Natural killer cell treated with Interleukin-12 subunit alpha and Interleukin-12 subunit beta and Interleukin-15 and Interleukin-18, amount 100 ng/mL, for 72 hours (primary cell): ENCODE results near the gene YIF1B. TPM values are rescaled to one million over a fixed set of nuclear protein-coding genes. Genes with fewer than 3 reads are reported as not detected.

Experiments used
- ATAC-seq, 2 donors: fragments of 150-1000 bp; cut with Tn5 transposase in 1 of 2; sonication (Bioruptor Pico), chemical (Tn5 transposase) in 1 of 2; 2 replicates each; pipeline ENCODE4 v1.10.0; 2021
- DNase-seq: peaks from one replicate; pipeline ENCODE4 v3.0.0; 2022; ENCODE audit warnings: low spot score
- H3K27ac Mint-ChIP-seq, 2 donors: 1 replicate in 1 of 2; 2 replicates in 1 of 2; pipeline ENCODE4 v1.8.0; 2022; ENCODE audit warnings: mixed read lengths in 2 of 2, mild to moderate bottlenecking in 1 of 2, moderate library complexity in 1 of 2
- H3K27me3 Mint-ChIP-seq, 2 donors: 1 replicate in 1 of 2; 2 replicates in 1 of 2; pipeline ENCODE4 v1.8.0; 2022; ENCODE audit warnings: mixed read lengths in 2 of 2
- H3K36me3 Mint-ChIP-seq: one replicate; pipeline ENCODE4 v1.8.0; 2022; ENCODE audit warnings: mixed read lengths
- H3K4me1 Mint-ChIP-seq, 2 donors: 1 replicate in 1 of 2; 2 replicates in 1 of 2; pipeline ENCODE4 v1.8.0; 2022; ENCODE audit warnings: low read depth in 2 of 2, mixed read lengths in 2 of 2, mild to moderate bottlenecking in 1 of 2
- H3K4me3 Mint-ChIP-seq: one replicate; pipeline ENCODE4 v1.8.0; 2022; ENCODE audit warnings: mixed read lengths
- H3K9me3 Mint-ChIP-seq: 2 replicates; pipeline ENCODE4 v1.8.0; 2022; ENCODE audit warnings: mixed read lengths
- total RNA-seq, 2 donors: library from RNA; stranded (reverse); gene quantifications; one replicate each; pipeline ENCODE4 v1.2.3, GENCODE V29; 2022

Gene YIF1B
- total RNA-seq, 2 donors from 2014 or later = 56.0 to 59.2 TPM

DNA sequence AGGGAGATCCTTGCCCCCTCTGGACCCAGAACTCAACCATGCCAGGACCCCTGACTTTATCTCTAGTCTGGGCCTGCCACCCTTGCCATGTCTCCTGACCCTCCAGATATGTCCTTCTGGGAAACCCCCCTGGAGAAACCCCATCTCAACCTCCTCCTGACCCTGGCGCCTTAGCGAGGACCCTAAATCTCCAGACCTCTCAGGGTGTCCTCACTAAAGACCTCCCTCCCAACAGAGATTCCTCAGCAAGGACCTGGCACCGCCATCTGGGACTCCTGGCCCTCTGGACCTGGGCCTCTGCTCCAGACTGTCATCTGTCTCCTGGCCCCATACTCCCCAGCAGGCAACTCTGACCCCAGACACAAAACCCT, 5.2 kb upstream of the YIF1B start:
- peak overlapping the region; percentile 49 to 55 for H3K27ac Mint-ChIP-seq
- H3K36me3 Mint-ChIP-seq = no peaks in the 10 kb centered on the region
- peaks cover 24 to 35% of the 10 kb centered on the region in 2 donors for H3K4me1 Mint-ChIP-seq
- H3K9me3 Mint-ChIP-seq = no peaks in the 10 kb centered on the region
- ATAC-seq (no peak), DNase-seq (no peak)
- H3K27me3 Mint-ChIP-seq = peaks cover 0 to 2% of the 10 kb centered on the region in 2 donors
- peak overlapping the region; percentile 72 for H3K4me3 Mint-ChIP-seq

GRCh38 chr19:38319421-38320258, 3.9 kb upstream of the YIF1B start, which contains the start of gene KCNK6:
Gene KCNK6 (plus strand): TSS chr19:38319845. CDS start chr19:38319951, 106 bp downstream.
- H3K9me3 Mint-ChIP-seq = no peaks in the 10 kb centered on the region
- peaks cover 0 to 2% of the 10 kb centered on the region in 2 donors for H3K27me3 Mint-ChIP-seq
- H3K4me3 Mint-ChIP-seq = peak within 1 kb of the TSS; percentile 72
- peak within 1 kb of the TSS; percentile 49 to 55 for H3K27ac Mint-ChIP-seq
- DNase-seq = peak; percentile 73
- H3K4me1 Mint-ChIP-seq = peaks cover 27 to 35% of the 10 kb centered on the region in 2 donors
- no peak for ATAC-seq
- no peaks in the 10 kb centered on the region for H3K36me3 Mint-ChIP-seq

- peak overlapping the region; percentile 72 for H3K4me3 Mint-ChIP-seq
- no peak overlapping the region for H3K27ac Mint-ChIP-seq
- no peaks in the 10 kb centered on the region for H3K9me3 Mint-ChIP-seq
- peaks cover 0 to 2% of the 10 kb centered on the region in 2 donors for H3K27me3 Mint-ChIP-seq
- DNase-seq = no peak
- ATAC-seq = no peak
- peaks cover 27 to 35% of the 10 kb centered on the region in 2 donors for H3K4me1 Mint-ChIP-seq
- H3K36me3 Mint-ChIP-seq = no peaks in the 10 kb centered on the region
These were observed 2.9 kb upstream of the YIF1B start for GRCh38 chr19:38318660-38319059.

DNA sequence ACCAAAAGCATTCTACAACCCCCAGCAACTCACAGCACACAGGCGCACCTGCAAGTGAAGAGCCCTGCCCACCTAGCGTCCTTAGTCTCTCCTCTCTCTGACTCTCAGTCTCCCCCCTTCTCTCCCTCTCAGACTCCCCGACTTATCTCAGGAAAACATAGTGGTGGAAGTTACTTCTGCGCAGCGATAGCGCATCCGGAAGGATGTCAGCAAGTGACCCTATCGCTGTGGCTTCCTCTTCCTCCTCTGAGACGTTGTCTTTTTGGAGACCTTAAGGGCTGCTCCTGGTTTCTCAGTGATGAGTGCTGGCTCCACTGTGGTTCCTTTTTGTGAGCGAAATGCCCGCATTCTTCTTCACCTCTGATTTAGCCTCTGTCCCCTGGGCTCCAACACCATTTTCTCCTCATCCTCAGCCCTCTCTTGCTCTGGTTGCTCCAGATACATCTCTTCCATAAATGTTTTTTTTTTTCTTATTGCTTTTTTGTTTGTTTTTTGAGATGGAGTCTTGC, 1.4 kb upstream of the YIF1B start:
- Mint-ChIP-seq H3K4me1 (peaks cover 27 to 34% of the 10 kb centered on the region in 2 donors), H3K27me3 (peaks cover 0 to 2% of the 10 kb centered on the region in 2 donors), H3K36me3 (no peaks in the 10 kb centered on the region), H3K27ac (peak overlapping the region; percentile 89 to 92), H3K4me3 (peak overlapping the region; percentile 96), H3K9me3 (no peaks in the 10 kb centered on the region)
- ATAC-seq (no peak), DNase-seq (no peak)

DNA sequence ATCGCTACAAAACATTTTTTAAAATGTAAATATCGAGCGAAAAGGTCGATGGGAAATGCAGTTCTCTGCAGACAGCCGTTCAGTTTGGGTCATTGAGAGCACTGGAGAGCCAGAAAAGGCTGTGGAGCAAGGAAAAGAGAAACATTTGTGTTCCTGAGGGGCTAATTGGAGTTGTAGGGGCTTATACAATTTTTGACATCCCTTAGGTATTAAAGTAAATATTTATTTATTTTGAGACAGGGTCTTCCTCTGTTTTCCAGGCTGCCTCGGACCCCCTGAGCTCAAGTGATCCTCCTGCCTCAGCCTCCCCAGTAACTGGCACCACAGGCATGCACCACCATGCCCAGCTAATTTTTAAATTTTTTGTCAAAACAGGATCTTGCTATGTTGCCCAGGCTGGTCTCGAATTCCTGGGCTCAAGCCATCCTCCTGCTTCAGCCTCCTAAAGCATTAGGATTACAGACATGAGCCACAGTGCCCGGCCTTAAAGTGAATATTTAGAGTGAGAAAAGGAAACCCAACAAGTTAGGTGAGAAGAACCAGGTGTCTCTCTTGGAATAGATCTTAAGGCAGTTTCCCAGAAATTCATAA, 825 bp upstream of the YIF1B start:
- peaks cover 0 to 2% of the 10 kb centered on the region in 2 donors for H3K27me3 Mint-ChIP-seq
- H3K9me3 Mint-ChIP-seq = no peaks in the 10 kb centered on the region
- ATAC-seq (no peak), DNase-seq (no peak)
- no peaks in the 10 kb centered on the region for H3K36me3 Mint-ChIP-seq
- peak overlapping the region; percentile 89 to 92 for H3K27ac Mint-ChIP-seq
- peak overlapping the region; percentile 96 for H3K4me3 Mint-ChIP-seq
- H3K4me1 Mint-ChIP-seq = peaks cover 25 to 28% of the 10 kb centered on the region in 2 donors

- no peak overlapping the region for H3K4me3 Mint-ChIP-seq
- H3K4me1 Mint-ChIP-seq = peaks cover 6 to 10% of the 10 kb centered on the region in 2 donors
- H3K9me3 Mint-ChIP-seq = no peaks in the 10 kb centered on the region
- no peaks in the 10 kb centered on the region for H3K27me3 Mint-ChIP-seq
- no peaks in the 10 kb centered on the region for H3K36me3 Mint-ChIP-seq
- ATAC-seq = no peak
- DNase-seq = no peak
- no peak overlapping the region for H3K27ac Mint-ChIP-seq
These were observed 4.8 kb downstream of the YIF1B start for GRCh38 chr19:38310986-38311385.

DNA sequence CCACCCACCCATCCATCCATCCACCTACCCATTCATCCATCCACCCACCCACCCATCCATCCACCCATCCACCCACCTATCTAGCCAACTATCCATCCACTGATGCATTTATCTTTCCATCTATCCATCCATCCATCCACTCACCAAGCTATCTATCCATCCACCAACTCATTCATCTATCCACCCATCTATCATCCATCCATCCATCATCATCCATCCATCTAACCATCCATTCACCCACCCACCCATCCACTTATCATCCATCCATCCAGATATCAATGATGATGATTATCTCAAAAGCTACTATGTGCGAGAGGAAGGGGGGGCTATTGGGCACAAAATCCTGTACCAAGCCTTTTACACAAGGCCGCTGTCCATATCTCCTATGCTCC, 5.5 kb downstream of the YIF1B start:
- Mint-ChIP-seq H3K4me3 (no peak overlapping the region), H3K9me3 (no peaks in the 10 kb centered on the region), H3K27me3 (no peaks in the 10 kb centered on the region), H3K36me3 (no peaks in the 10 kb centered on the region), H3K4me1 (peaks cover 6 to 9% of the 10 kb centered on the region in 2 donors), H3K27ac (no peak overlapping the region)
- DNase-seq = no peak
- no peak for ATAC-seq

- Mint-ChIP-seq H3K27ac (no peak overlapping the region), H3K27me3 (no peaks in the 10 kb centered on the region), H3K4me3 (no peak overlapping the region), H3K4me1 (peaks cover 6 to 7% of the 10 kb centered on the region in 2 donors), H3K36me3 (no peaks in the 10 kb centered on the region), H3K9me3 (no peaks in the 10 kb centered on the region)
- DNase-seq = no peak
- no peak for ATAC-seq
These were observed 6.0 kb downstream of the YIF1B start for GRCh38 chr19:38309615-38310278.

- ATAC-seq (no peak), DNase-seq (no peak)
- Mint-ChIP-seq H3K27me3 (no peaks in the 10 kb centered on the region), H3K9me3 (no peaks in the 10 kb centered on the region), H3K36me3 (no peaks in the 10 kb centered on the region), H3K4me1 (peaks cover 6 to 7% of the 10 kb centered on the region in 2 donors), H3K27ac (no peak overlapping the region), H3K4me3 (no peak overlapping the region)
These were observed 6.7 kb downstream of the YIF1B start for GRCh38 chr19:38308926-38309614.

DNA sequence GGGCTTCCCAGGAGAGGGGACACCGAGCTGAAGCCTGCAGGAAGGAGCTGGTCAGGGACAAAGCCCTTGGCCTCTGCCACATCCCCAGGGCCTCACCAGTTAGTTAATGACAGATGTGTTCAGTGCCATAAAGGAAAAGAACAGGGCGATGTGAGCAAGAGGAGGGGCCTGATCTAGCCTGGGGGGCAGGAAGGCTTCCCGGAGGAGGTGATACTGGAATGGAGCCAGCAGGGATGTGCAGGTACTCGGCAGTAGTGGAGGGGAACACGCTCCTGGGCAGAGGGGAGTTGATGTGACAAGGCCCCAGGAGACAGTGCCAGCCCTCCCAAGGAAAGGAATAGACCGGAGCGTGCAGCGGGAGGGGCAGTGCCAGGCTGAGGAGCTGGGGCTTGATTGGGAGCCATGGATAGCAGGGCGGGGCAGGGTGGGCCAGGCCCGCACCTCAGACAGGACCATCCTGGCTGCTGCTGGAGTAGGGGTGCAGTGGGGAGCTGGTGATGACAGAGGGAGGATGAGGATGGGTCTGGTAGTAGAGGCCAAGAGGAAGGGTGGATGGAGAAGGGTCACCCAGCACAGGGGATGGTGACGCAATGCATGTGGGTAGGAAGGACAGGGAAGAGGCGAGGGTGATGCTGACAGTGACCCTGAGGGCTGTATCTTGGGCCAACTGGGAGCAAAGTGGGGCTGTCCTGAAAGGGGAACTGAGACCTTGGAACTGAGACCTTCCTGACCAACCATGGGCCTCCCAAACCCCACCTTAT, 7.6 kb downstream of the YIF1B start:
- no peaks in the 10 kb centered on the region for H3K27me3 Mint-ChIP-seq
- no peak for DNase-seq
- no peak overlapping the region for H3K4me3 Mint-ChIP-seq
- no peaks in the 10 kb centered on the region for H3K9me3 Mint-ChIP-seq
- no peak overlapping the region for H3K27ac Mint-ChIP-seq
- no peak for ATAC-seq
- H3K4me1 Mint-ChIP-seq = peaks cover 6 to 7% of the 10 kb centered on the region in 2 donors
- no peaks in the 10 kb centered on the region for H3K36me3 Mint-ChIP-seq

GRCh38 chr19:38307597-38307996, 8.2 kb downstream of the YIF1B start:
- H3K36me3 Mint-ChIP-seq = no peaks in the 10 kb centered on the region
- peaks cover 6 to 7% of the 10 kb centered on the region in 2 donors for H3K4me1 Mint-ChIP-seq
- no peak overlapping the region for H3K4me3 Mint-ChIP-seq
- H3K27me3 Mint-ChIP-seq = no peaks in the 10 kb centered on the region
- H3K27ac Mint-ChIP-seq = no peak overlapping the region
- no peak for DNase-seq
- no peaks in the 10 kb centered on the region for H3K9me3 Mint-ChIP-seq
- ATAC-seq = no peak

- DNase-seq = no peak
- no peak overlapping the region for H3K4me3 Mint-ChIP-seq
- H3K27me3 Mint-ChIP-seq = no peaks in the 10 kb centered on the region
- H3K36me3 Mint-ChIP-seq = no peaks in the 10 kb centered on the region
- no peak for ATAC-seq
- peaks cover 6 to 7% of the 10 kb centered on the region in 2 donors for H3K4me1 Mint-ChIP-seq
- H3K27ac Mint-ChIP-seq = no peak overlapping the region
- H3K9me3 Mint-ChIP-seq = no peaks in the 10 kb centered on the region
These were observed 8.7 kb downstream of the YIF1B start for GRCh38 chr19:38307076-38307475.

DNA sequence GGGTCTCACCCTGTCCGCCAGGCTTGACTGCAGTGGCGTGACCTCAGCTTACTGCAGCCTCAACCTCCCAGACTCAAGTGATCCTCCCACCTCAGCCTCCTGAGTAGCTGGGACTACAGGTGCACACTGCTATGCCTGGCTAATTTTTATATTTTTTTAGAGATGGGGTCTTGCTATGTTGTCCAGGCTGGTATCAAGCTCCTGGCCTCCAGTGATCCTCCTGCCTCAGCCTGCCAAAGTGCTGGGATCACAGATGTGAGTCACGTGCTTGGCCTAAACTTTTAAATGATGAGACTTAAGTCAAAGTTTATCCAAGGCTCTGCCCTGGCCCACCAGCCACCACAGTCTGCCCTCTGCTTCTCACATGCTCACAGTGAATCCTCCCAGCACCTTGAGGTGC, 9.5 kb downstream of the YIF1B start:
- no peaks in the 10 kb centered on the region for H3K36me3 Mint-ChIP-seq
- DNase-seq = no peak
- no peaks in the 10 kb centered on the region for H3K9me3 Mint-ChIP-seq
- H3K4me3 Mint-ChIP-seq = no peak overlapping the region
- ATAC-seq = no peak
- no peak overlapping the region for H3K27ac Mint-ChIP-seq
- H3K27me3 Mint-ChIP-seq = no peaks in the 10 kb centered on the region
- peaks cover 6 to 7% of the 10 kb centered on the region in 2 donors for H3K4me1 Mint-ChIP-seq
